HG02884 (cell line): ENCODE data around the gene SRY.
"Not testable (repeated sequence)": the region's sequence is repeated elsewhere in the genome, so short reads cannot be mapped to it uniquely, and the experiment has no call there.

ENCODE experiments used
- ATAC-seq: cut with Tn5 transposase; IDR thresholded peaks from one replicate; pipeline ENCODE4 v1.9.1; 2021; ENCODE audit warnings: mild to moderate bottlenecking, moderate library complexity; ENCODE audit not compliant: unreplicated experiment

The SRY gene

GRCh38 chrY:2787600-2787999 lies at the start of gene SRY:
Gene SRY (minus strand): TSS chrY:2787682. CDS start chrY:2787603, 79 bp downstream.
- no peak for ATAC-seq

GRCh38 chrY:2837078-2837477 lies 49.6 kb upstream of the SRY start:
- no peak for ATAC-seq

- ATAC-seq = no peak
Observed at GRCh38 chrY:2835230-2835629, 47.7 kb upstream of the SRY start.

GRCh38 chrY:2828497-2828896 lies 41.0 kb upstream of the SRY start:
- ATAC-seq = no peak

GRCh38 chrY:2824471-2824870 lies 37.0 kb upstream of the SRY start:
- ATAC-seq = no peak

- not testable (repeated sequence) for ATAC-seq
Observed at GRCh38 chrY:2817146-2817896, 29.8 kb upstream of the SRY start.

GRCh38 chrY:2800246-2800645 lies 12.8 kb upstream of the SRY start:
- ATAC-seq = no peak

GRCh38 chrY:2797991-2798390 lies 10.5 kb upstream of the SRY start:
- ATAC-seq = no peak

- ATAC-seq = no peak
Observed at GRCh38 chrY:2796977-2797523, 9.6 kb upstream of the SRY start.

GRCh38 chrY:2789756-2790155 lies 2.3 kb upstream of the SRY start:
- ATAC-seq = no peak

- no peak for ATAC-seq
Observed at GRCh38 chrY:2786876-2787512, 488 bp downstream of the SRY start.
